Measurements from ENCODE around the gene SMAD3.

The SMAD3 gene

GRCh38 chr15:67063689-67064606, 1.5 kb upstream of the SMAD3 start:
- H3K36me3 ChIP-seq (ENCODE audit: insufficient read depth, low read length), result no peaks in the 10 kb centered on the region
- H3K4me1 ChIP-seq (ENCODE audit: insufficient read depth, low read length), result peaks cover 16% of the 10 kb centered on the region
- H3K9me3 ChIP-seq (ENCODE audit: control insufficient read depth, insufficient read depth, low read length), result no peaks in the 10 kb centered on the region
- peak overlapping the region; percentile 83 for H3K9ac ChIP-seq (ENCODE audit: low read depth, low read length)

- H3K9me3 ChIP-seq (ENCODE audit: control insufficient read depth, insufficient read depth, low read length), result no peaks in the 10 kb centered on the region
- peak overlapping the region; percentile 83 for H3K9ac ChIP-seq (ENCODE audit: low read depth, low read length)
- H3K36me3 ChIP-seq (ENCODE audit: insufficient read depth, low read length), result no peaks in the 10 kb centered on the region
- peaks cover 21% of the 10 kb centered on the region for H3K4me1 ChIP-seq (ENCODE audit: insufficient read depth, low read length)
Observed at GRCh38 chr15:67064607-67065530, 533 bp upstream of the SMAD3 start.

- H3K4me1 ChIP-seq (ENCODE audit: insufficient read depth, low read length), result peaks cover 34% of the 10 kb centered on the region
- H3K36me3 ChIP-seq (ENCODE audit: insufficient read depth, low read length), result no peaks in the 10 kb centered on the region
- H3K9ac ChIP-seq (ENCODE audit: low read depth, low read length), result peak overlapping the region; percentile 83
- H3K9me3 ChIP-seq (ENCODE audit: control insufficient read depth, insufficient read depth, low read length), result no peaks in the 10 kb centered on the region
Observed at GRCh38 chr15:67066041-67066958, 898 bp downstream of the SMAD3 start.

GRCh38 chr15:67066959-67067853, 1.8 kb downstream of the SMAD3 start:
- Histone ChIP-seq H3K9ac (ENCODE audit: low read depth, low read length) (peak overlapping the region; percentile 83), H3K4me1 (ENCODE audit: insufficient read depth, low read length) (peaks cover 35% of the 10 kb centered on the region), H3K9me3 (ENCODE audit: control insufficient read depth, insufficient read depth, low read length) (no peaks in the 10 kb centered on the region), H3K36me3 (ENCODE audit: insufficient read depth, low read length) (no peaks in the 10 kb centered on the region)

- Histone ChIP-seq H3K9ac (ENCODE audit: low read depth, low read length) (peak overlapping the region; percentile 83; the same call in 1 of the 2 replicates), H3K4me1 (ENCODE audit: insufficient read depth, low read length) (peaks cover 40% of the 10 kb centered on the region), H3K36me3 (ENCODE audit: insufficient read depth, low read length) (no peaks in the 10 kb centered on the region), H3K9me3 (ENCODE audit: control insufficient read depth, insufficient read depth, low read length) (no peaks in the 10 kb centered on the region)
Observed at GRCh38 chr15:67067930-67068551, 2.6 kb downstream of the SMAD3 start.

- Histone ChIP-seq H3K9me3 (ENCODE audit: control insufficient read depth, insufficient read depth, low read length) (no peaks in the 10 kb centered on the region), H3K36me3 (ENCODE audit: insufficient read depth, low read length) (no peaks in the 10 kb centered on the region), H3K4me1 (ENCODE audit: insufficient read depth, low read length) (peaks cover 35% of the 10 kb centered on the region), H3K9ac (ENCODE audit: low read depth, low read length) (no peak overlapping the region; the same call in 1 of the 2 replicates)
Observed at GRCh38 chr15:67068710-67069400, 3.5 kb downstream of the SMAD3 start.

- no peaks in the 10 kb centered on the region for H3K9me3 ChIP-seq (ENCODE audit: control insufficient read depth, insufficient read depth, low read length)
- H3K36me3 ChIP-seq (ENCODE audit: insufficient read depth, low read length), result no peaks in the 10 kb centered on the region
- no peak overlapping the region for H3K9ac ChIP-seq (ENCODE audit: low read depth, low read length)
- peaks cover 45% of the 10 kb centered on the region for H3K4me1 ChIP-seq (ENCODE audit: insufficient read depth, low read length)
Observed at GRCh38 chr15:67070150-67070549, 4.7 kb downstream of the SMAD3 start.

GRCh38 chr15:67070892-67071664, 5.7 kb downstream of the SMAD3 start:
- H3K4me1 ChIP-seq (ENCODE audit: insufficient read depth, low read length), result peaks cover 48% of the 10 kb centered on the region
- no peaks in the 10 kb centered on the region for H3K36me3 ChIP-seq (ENCODE audit: insufficient read depth, low read length)
- no peaks in the 10 kb centered on the region for H3K9me3 ChIP-seq (ENCODE audit: control insufficient read depth, insufficient read depth, low read length)
- H3K9ac ChIP-seq (ENCODE audit: low read depth, low read length), result no peak overlapping the region

GRCh38 chr15:67072442-67072841, 7.0 kb downstream of the SMAD3 start:
- peaks cover 56% of the 10 kb centered on the region for H3K4me1 ChIP-seq (ENCODE audit: insufficient read depth, low read length)
- H3K36me3 ChIP-seq (ENCODE audit: insufficient read depth, low read length), result no peaks in the 10 kb centered on the region
- H3K9ac ChIP-seq (ENCODE audit: low read depth, low read length), result no peak overlapping the region
- no peaks in the 10 kb centered on the region for H3K9me3 ChIP-seq (ENCODE audit: control insufficient read depth, insufficient read depth, low read length)

GRCh38 chr15:67072958-67073357, 7.6 kb downstream of the SMAD3 start:
- peaks cover 61% of the 10 kb centered on the region for H3K4me1 ChIP-seq (ENCODE audit: insufficient read depth, low read length)
- no peaks in the 10 kb centered on the region for H3K36me3 ChIP-seq (ENCODE audit: insufficient read depth, low read length)
- H3K9ac ChIP-seq (ENCODE audit: low read depth, low read length), result no peak overlapping the region
- H3K9me3 ChIP-seq (ENCODE audit: control insufficient read depth, insufficient read depth, low read length), result no peaks in the 10 kb centered on the region

GRCh38 chr15:67074886-67075229, 9.5 kb downstream of the SMAD3 start:
- H3K9ac ChIP-seq (ENCODE audit: low read depth, low read length), result no peak overlapping the region

More at GRCh38 chr15:67074886-67075229, 9.5 kb downstream of the SMAD3 start:
- Histone ChIP-seq H3K36me3 (ENCODE audit: insufficient read depth, low read length) (no peaks in the 10 kb centered on the region), H3K4me1 (ENCODE audit: insufficient read depth, low read length) (peaks cover 53% of the 10 kb centered on the region), H3K9me3 (ENCODE audit: control insufficient read depth, insufficient read depth, low read length) (no peaks in the 10 kb centered on the region)
